GM12865 (cell line): ENCODE results near the gene PNMA6E.

Source experiments
- DNase-seq: peaks from one replicate; pipeline ENCODE4 v3.0.0; 2010; ENCODE audit warnings: low read depth
- H3K4me3 ChIP-seq: 2 replicates; pipeline ENCODE4 v1.5.1; 2011; ENCODE audit warnings: mild to moderate bottlenecking, low read depth, low read length, control low read depth
- CTCF ChIP-seq: IDR thresholded peaks from 2 replicates; pipeline ENCODE4 v1.5.1; 2011; ENCODE audit warnings: low read length, control low read depth, low read depth, inconsistent platforms; ENCODE audit not compliant: insufficient read depth; ENCODE audit errors: missing control alignments

The PNMA6E gene

DNA sequence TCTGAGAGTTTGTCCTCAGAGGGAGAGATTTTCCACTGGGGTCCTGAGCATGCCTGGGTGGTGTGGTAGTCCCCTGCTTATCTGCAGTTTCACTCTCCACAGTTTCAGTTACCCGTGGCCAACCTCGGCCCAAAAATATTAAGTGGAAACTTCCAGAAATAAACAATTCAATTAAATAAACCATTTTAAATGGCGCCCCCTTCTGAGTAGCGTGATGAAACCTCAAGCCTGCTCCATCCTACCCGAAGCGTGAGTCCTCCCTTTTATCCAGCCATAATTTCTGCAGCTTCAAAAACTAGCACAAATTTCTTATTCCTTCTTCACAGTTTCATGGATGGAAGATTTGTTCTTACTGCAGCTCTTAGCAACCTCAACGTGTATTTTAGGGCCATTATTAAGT is 26.7 kb downstream of the PNMA6E start:
- DNase-seq = no peak
- H3K4me3 ChIP-seq = no peak overlapping the region
- no peak for TF ChIP-seq CTCF

DNA sequence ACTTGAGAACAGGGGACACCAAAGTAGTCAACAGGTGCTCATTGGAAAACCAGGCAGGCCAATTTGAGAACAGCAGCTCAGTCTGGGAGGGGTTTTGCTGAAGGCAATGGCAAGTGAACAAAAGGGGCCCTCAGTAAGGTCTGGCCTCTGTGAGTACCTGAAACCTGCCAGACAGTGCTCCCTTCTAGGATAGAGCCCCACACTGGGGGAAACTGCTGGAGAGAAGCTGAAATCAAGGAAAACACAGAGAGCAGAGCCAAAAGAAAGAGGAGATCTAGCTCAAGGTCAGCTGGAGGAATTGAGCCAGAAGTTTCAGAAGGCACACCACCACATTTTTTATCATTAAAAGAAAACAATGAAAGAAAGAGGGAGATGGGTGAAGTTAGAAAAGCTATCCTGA is 28.2 kb downstream of the PNMA6E start:
- no peak overlapping the region for H3K4me3 ChIP-seq
- TF ChIP-seq CTCF = no peak
- DNase-seq = no peak

DNA sequence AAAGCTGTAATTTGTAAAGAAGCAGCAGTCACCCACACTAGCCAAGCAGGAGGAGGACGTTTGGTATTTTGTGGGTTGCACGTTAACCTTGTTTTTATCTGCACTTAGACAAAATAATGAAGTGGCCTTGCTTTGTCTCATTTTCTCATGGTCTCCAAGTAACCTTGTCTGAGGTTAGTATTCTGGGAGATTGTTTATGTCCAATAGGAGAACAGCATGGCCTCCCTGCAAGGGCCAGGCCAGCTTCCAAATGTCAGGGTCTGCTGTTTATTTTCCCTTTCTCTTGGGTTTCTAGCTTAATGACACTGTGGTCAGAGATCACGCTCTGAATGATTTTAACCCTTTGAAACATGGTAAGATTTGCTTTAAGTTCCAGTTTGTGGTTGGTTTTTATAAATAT is 29.9 kb downstream of the PNMA6E start:
- TF ChIP-seq CTCF = no peak
- DNase-seq = no peak
- no peak overlapping the region for H3K4me3 ChIP-seq

DNA sequence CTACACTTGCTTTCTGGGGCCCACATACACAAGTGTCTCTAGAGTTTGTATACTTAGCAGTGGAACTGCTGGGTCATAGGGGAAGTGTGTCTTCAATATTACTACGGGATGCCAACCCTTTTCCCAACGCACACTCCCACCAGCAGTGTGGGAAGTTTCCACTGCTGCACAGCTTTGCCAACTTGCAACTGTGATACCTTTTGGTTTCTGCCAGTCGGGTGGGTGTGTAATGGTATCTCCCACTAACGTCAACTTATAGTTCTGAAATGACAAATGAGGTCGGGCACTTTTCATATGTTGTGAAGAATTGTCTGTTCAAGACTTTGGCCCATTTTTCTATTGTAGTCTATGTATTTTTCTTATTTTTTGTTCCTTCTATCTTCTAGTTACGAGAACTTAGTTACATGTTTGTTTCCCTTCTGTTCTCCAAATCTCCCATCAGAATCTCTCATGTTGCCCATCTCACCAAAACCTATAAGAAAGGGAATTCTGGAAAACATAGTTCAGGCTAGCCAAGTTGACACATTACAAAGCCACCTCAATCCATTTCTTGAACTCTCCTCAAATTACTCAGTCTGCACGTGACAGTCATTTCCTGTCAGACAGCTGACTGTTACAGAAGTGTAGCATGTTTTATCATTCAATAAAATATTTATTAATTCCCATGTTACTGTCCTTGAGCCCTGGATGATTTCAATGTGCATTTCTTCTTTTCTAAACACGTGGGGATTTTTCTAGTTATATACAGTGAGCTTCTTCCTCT is 30.7 kb downstream of the PNMA6E start:
- TF ChIP-seq CTCF = no peak
- no peak for DNase-seq
- H3K4me3 ChIP-seq = no peak overlapping the region

GRCh38 chrX:153366878-153367538 is 34.1 kb downstream of the PNMA6E start:
- TF ChIP-seq CTCF = no peak
- no peak for DNase-seq
- H3K4me3 ChIP-seq = no peak overlapping the region

DNA sequence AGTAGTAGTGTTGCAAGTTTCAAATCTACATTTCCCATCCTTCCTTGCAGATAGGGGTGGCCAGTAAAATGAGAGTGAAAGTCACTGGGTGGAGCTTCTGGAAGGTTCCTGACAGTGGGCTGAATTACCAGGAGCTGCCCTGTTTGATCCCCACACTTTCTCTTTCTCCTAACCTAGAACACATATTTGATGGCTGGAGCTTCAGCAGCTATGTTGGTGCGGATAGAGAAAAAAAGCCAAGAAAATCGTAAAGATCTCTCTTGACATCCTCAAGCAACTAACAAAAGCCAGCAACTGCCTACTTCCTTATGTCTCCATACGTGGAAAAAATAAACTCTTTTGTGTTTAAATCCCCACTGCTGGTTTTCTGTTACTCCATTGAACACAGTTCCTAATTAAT is 35.0 kb downstream of the PNMA6E start:
- TF ChIP-seq CTCF = no peak
- DNase-seq = no peak
- H3K4me3 ChIP-seq = no peak overlapping the region
